ENCODE results near the gene DCLRE1C.
"Not testable (repeated sequence)": the region's sequence is repeated elsewhere in the genome, so short reads cannot be mapped to it uniquely, and the experiment has no call there.

- not testable (repeated sequence) for TF ChIP-seq RBM25 (IDR thresholded peaks at IDR 0.05; ENCODE audit: low read depth, low read length, severe bottlenecking); ELK1 (CRISPR knock-in tag; IDR thresholded peaks at IDR 0.05); IRF2 (CRISPR knock-in tag; IDR thresholded peaks at IDR 0.05); FOXM1 (IDR thresholded peaks at IDR 0.05; ENCODE audit: low read depth); FOXM1 (CRISPR knock-in tag; IDR thresholded peaks at IDR 0.05; ENCODE audit: low read depth); ETS2 (tag; IDR thresholded peaks at IDR 0.05; ENCODE audit: borderline replicate concordance, poor library complexity, severe bottlenecking); JUN (IDR thresholded peaks at IDR 0.05; ENCODE audit: borderline replicate concordance, low read depth, low read length); JUN (CRISPR knock-in tag; IDR thresholded peaks at IDR 0.05; ENCODE audit: borderline replicate concordance)
- 0 out of 6 replicates have a peak, but pooled peaks of 1 of the 3 experiments have one; percentile 9 for TF ChIP-seq CTCF (IDR thresholded peaks at IDR 0.05 in 2 of 3, conservative IDR thresholded peaks at IDR 0.05 in 1 of 3; ENCODE audit: insufficient read depth in 2 of 3, low read depth in 1 of 3, low read length in 3 of 3)
These were observed 38.4 kb upstream of the DCLRE1C start for GRCh38 chr10:14992336-14992735.
